ENCODE data around the gene GNG7.

Gene GNG7

GRCh38 chr19:2699413-2700140 lies 2.9 kb downstream of the GNG7 start:
- H3K4me3 ChIP-seq (ENCODE audit: low read depth, low read length): no peak overlapping the region
- no peak for DNase-seq (ENCODE audit: low read depth)
- TF ChIP-seq CTCF (conservative IDR thresholded peaks at IDR 0.05; ENCODE audit: low read depth, low read length): no peak

GRCh38 chr19:2694196-2694595 lies 8.3 kb downstream of the GNG7 start:
- no peak overlapping the region for H3K4me3 ChIP-seq (ENCODE audit: low read depth, low read length)
- no peak for DNase-seq (ENCODE audit: low read depth)
- no peak for TF ChIP-seq CTCF (conservative IDR thresholded peaks at IDR 0.05; ENCODE audit: low read depth, low read length)

GRCh38 chr19:2693492-2694160 lies 8.9 kb downstream of the GNG7 start:
- no peak for DNase-seq (ENCODE audit: low read depth)
- no peak overlapping the region for H3K4me3 ChIP-seq (ENCODE audit: low read depth, low read length)
- no peak for TF ChIP-seq CTCF (conservative IDR thresholded peaks at IDR 0.05; ENCODE audit: low read depth, low read length)

- no peak for DNase-seq (ENCODE audit: low read depth)
- no peak for TF ChIP-seq CTCF (conservative IDR thresholded peaks at IDR 0.05; ENCODE audit: low read depth, low read length)
- no peak overlapping the region for H3K4me3 ChIP-seq (ENCODE audit: low read depth, low read length)
Observed at GRCh38 chr19:2691951-2692350, 10.5 kb downstream of the GNG7 start.

- DNase-seq (ENCODE audit: low read depth): no peak
- TF ChIP-seq CTCF (conservative IDR thresholded peaks at IDR 0.05; ENCODE audit: low read depth, low read length): no peak
- H3K4me3 ChIP-seq (ENCODE audit: low read depth, low read length): no peak overlapping the region
Observed at GRCh38 chr19:2690856-2691255, 11.6 kb downstream of the GNG7 start.

- DNase-seq (ENCODE audit: low read depth): no peak
Observed at GRCh38 chr19:2686360-2686759, 16.1 kb downstream of the GNG7 start.

More at GRCh38 chr19:2686360-2686759, 16.1 kb downstream of the GNG7 start:
- no peak overlapping the region for H3K4me3 ChIP-seq (ENCODE audit: low read depth, low read length)
- TF ChIP-seq CTCF (conservative IDR thresholded peaks at IDR 0.05; ENCODE audit: low read depth, low read length): no peak
